ENCODE data around the gene RNF43.

DNA sequence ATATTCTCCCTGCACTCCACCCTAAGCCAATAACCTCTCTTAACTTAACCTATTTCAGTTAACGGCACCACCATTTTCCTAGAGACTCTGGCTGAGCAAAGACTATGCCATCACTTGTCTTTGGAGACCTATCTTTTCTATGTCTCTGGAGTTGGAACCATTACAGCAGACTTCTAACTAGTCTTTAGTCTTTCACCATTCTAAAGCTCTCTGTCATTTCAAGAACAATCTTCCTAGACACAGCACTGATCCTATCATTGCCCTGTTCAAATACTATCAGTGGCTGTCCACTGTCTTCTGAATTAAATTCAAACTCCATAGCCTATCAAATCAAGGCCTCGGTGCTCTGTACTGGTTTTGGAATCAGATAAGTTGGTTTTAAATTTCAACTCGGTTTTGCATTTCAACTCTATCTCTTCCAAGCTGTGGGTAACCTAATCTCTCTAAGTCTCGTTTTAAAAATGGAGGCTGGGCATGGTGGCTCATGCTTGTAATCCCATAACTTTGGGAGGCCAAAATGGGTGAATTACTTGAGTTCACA lies 31.9 kb downstream of the RNF43 start:
- TF ChIP-seq, protein P1, sequence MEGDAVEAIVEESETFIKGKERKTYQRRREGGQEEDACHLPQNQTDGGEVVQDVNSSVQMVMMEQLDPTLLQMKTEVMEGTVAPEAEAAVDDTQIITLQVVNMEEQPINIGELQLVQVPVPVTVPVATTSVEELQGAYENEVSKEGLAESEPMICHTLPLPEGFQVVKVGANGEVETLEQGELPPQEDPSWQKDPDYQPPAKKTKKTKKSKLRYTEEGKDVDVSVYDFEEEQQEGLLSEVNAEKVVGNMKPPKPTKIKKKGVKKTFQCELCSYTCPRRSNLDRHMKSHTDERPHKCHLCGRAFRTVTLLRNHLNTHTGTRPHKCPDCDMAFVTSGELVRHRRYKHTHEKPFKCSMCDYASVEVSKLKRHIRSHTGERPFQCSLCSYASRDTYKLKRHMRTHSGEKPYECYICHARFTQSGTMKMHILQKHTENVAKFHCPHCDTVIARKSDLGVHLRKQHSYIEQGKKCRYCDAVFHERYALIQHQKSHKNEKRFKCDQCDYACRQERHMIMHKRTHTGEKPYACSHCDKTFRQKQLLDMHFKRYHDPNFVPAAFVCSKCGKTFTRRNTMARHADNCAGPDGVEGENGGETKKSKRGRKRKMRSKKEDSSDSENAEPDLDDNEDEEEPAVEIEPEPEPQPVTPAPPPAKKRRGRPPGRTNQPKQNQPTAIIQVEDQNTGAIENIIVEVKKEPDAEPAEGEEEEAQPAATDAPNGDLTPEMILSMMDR (IDR thresholded peaks at IDR 0.05; ENCODE audit: low read depth, low read length) = no peak
- no peak for TF ChIP-seq EZH2phosphoT487 (IDR thresholded peaks at IDR 0.05; ENCODE audit: low read depth)

Measured in OCI-LY3 (cell line).